ENCODE results near the gene TOP2A. TPM values are rescaled to one million over a fixed set of nuclear protein-coding genes. Genes with fewer than 3 reads are reported as not detected.

Gene TOP2A
- total RNA-seq, 4 donors from 2014 or later, result 11.8 to 32.2 (median 16.5) TPM

DNA sequence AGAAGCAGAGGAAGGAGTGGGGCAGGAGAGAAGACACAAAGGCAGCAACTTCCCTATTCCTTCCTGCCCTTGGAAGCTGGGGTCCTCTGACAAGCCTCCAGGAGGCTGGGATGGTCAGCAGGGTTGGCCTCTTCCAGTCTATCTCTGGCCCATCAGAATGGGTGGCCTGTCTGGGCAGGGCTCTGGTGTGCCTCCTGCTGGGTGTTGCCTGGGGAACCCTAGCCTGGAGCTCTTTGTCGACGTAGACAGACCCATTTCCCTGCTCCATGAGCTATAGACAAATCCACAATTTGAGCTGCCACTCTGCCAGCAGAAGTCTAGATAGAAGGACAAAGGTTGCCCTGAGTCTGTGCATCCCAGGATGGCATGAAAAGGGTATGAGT lies 36.9 kb upstream of the TOP2A start:
- peaks cover 0 to 75% (median 5%) of the 10 kb centered on the region in 4 donors for H3K4me1 ChIP-seq
- H3K4me3 ChIP-seq, result no peak overlapping the region
- peak overlapping the region in 1 of 4 donors; percentile 93 for H3K27ac ChIP-seq
- peak in 1 of 3 donors; percentile 28 for DNase-seq
- no peaks in the 10 kb centered on the region for H3K9me3 ChIP-seq
- no peak for TF ChIP-seq CTCF (IDR thresholded peaks at IDR 0.05)
- TF ChIP-seq POLR2A (IDR thresholded peaks at IDR 0.05), result no peak
- no peaks in the 10 kb centered on the region for H3K27me3 ChIP-seq
- peaks cover 0 to 54% (median 0%) of the 10 kb centered on the region in 3 donors for H3K36me3 ChIP-seq

- Histone ChIP-seq H3K36me3 (peaks cover 0 to 54% (median 0%) of the 10 kb centered on the region in 3 donors), H3K4me3 (no peak overlapping the region), H3K9me3 (no peaks in the 10 kb centered on the region), H3K27me3 (no peaks in the 10 kb centered on the region), H3K4me1 (peaks cover 0 to 81% (median 8%) of the 10 kb centered on the region in 4 donors), H3K27ac (peak overlapping the region in 1 of 4 donors; percentile 93)
- peak in 1 of 3 donors; percentile 40 for DNase-seq
- TF ChIP-seq CTCF (IDR thresholded peaks at IDR 0.05), result no peak
- no peak for TF ChIP-seq POLR2A (IDR thresholded peaks at IDR 0.05)
Observed at GRCh38 chr17:40453881-40454612, 36.4 kb upstream of the TOP2A start.

GRCh38 chr17:40452921-40453378 lies 35.3 kb upstream of the TOP2A start:
- H3K4me3 ChIP-seq, result no peak overlapping the region
- TF ChIP-seq CTCF (IDR thresholded peaks at IDR 0.05), result no peak
- no peak for TF ChIP-seq POLR2A (IDR thresholded peaks at IDR 0.05)
- H3K27me3 ChIP-seq, result no peaks in the 10 kb centered on the region
- peak overlapping the region; percentile 1 to 93 (median 58) for H3K27ac ChIP-seq
- H3K4me1 ChIP-seq, result peaks cover 0 to 82% (median 13%) of the 10 kb centered on the region in 4 donors
- no peaks in the 10 kb centered on the region for H3K9me3 ChIP-seq
- peak in 2 of 3 donors; percentile 57 to 71 for DNase-seq
- peaks cover 0 to 54% (median 0%) of the 10 kb centered on the region in 3 donors for H3K36me3 ChIP-seq

DNA sequence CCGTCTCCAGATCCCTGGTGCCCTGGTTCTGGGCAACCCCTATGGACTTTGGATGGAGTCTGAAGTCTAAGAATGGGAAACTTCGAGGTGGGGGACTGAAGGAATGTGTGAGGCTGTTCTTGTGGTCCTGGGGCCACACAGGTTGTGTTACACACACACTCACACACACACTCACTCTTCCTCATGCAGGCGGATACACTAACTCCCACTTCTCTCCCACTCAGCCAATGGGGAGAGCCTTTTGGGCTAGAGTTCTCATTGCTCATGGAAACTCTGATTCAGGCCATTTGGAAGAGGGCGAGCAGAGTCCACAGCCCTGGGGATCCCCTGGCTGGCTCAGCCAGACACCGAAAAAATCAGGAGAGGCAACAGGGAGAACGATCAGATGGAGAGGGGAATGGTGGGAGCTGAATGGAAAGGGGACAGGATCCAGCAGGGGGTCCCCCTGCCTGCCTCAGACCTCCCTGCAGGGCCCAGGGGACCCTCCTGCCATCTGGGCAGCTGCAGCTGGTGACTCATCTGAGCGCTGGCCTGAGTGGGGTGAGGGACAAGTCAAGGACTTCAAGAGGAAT lies 34.6 kb upstream of the TOP2A start:
- no peaks in the 10 kb centered on the region for H3K9me3 ChIP-seq
- H3K4me3 ChIP-seq, result no peak overlapping the region
- peaks cover 0 to 82% (median 14%) of the 10 kb centered on the region in 4 donors for H3K4me1 ChIP-seq
- TF ChIP-seq POLR2A (IDR thresholded peaks at IDR 0.05), result no peak
- no peak for TF ChIP-seq CTCF (IDR thresholded peaks at IDR 0.05)
- no peaks in the 10 kb centered on the region for H3K27me3 ChIP-seq
- H3K27ac ChIP-seq, result peak overlapping the region; percentile 1 to 93 (median 58)
- peaks cover 0 to 49% (median 0%) of the 10 kb centered on the region in 3 donors for H3K36me3 ChIP-seq
- peak in 1 of 3 donors; percentile 53 for DNase-seq

GRCh38 chr17:40451420-40451819 lies 33.7 kb upstream of the TOP2A start:
- TF ChIP-seq POLR2A (IDR thresholded peaks at IDR 0.05), result no peak
- TF ChIP-seq CTCF (IDR thresholded peaks at IDR 0.05), result no peak
- H3K27ac ChIP-seq, result peak overlapping the region in 3 of 4 donors; percentile 1 to 93 (median 42)

More at GRCh38 chr17:40451420-40451819, 33.7 kb upstream of the TOP2A start:
- H3K36me3 ChIP-seq, result peaks cover 0 to 40% (median 0%) of the 10 kb centered on the region in 3 donors
- DNase-seq, result peak in 2 of 3 donors; percentile 54 to 61
- H3K27me3 ChIP-seq, result no peaks in the 10 kb centered on the region
- no peak overlapping the region for H3K4me3 ChIP-seq
- peaks cover 0 to 83% (median 14%) of the 10 kb centered on the region in 4 donors for H3K4me1 ChIP-seq
- H3K9me3 ChIP-seq, result no peaks in the 10 kb centered on the region
